Lower lobe of right lung (tissue), 2 donors: ENCODE measurements around the gene RGS6. TPM values are rescaled to one million over a fixed set of nuclear protein-coding genes. Genes with fewer than 3 reads are reported as not detected.
A peak's percentile ranks its signal among the peaks of the same experiment; 100 is the strongest.

Experiments
- ATAC-seq, 2 donors: fragments of 200-7000 bp; cut with Tn5 transposase; one replicate each; pipeline ENCODE4 v1.9.1; 2020 to 2022; ENCODE audit warnings: mild to moderate bottlenecking in 2 of 2, moderate library complexity in 2 of 2
- DNase-seq: peaks from one replicate; pipeline ENCODE4 v3.0.0-alpha.2; 2020
- H3K27ac ChIP-seq: fragments of 200-600 bp; one replicate; pipeline ENCODE4 v1.8.0; 2022
- H3K27me3 ChIP-seq: fragments of 200-600 bp; one replicate; pipeline ENCODE4 v1.8.0; 2022; ENCODE audit warnings: low read depth
- H3K36me3 ChIP-seq: fragments of 200-600 bp; one replicate; pipeline ENCODE4 v1.8.0; 2022; ENCODE audit warnings: mild to moderate bottlenecking
- H3K4me1 ChIP-seq: fragments of 200-600 bp; one replicate; pipeline ENCODE4 v1.8.0; 2022
- H3K4me3 ChIP-seq: fragments of 200-600 bp; one replicate; pipeline ENCODE4 v1.8.0; 2022; ENCODE audit warnings: mild to moderate bottlenecking
- H3K9me3 ChIP-seq: fragments of 200-600 bp; one replicate; pipeline ENCODE4 v1.8.0; 2022
- CTCF ChIP-seq: fragments of 200-600 bp; IDR thresholded peaks from one replicate; pipeline ENCODE4 v1.8.0; 2022; ENCODE audit warnings: antibody characterized with exemption, mild to moderate bottlenecking
- intact Hi-C: fragments of 100-400 bp; cut with DNase I; formaldehyde crosslinking; loops from one replicate; pipeline ENCODE4 v1.11.0; 2022
- total RNA-seq: library from RNA; stranded (reverse); fragmentation: NEBNext Ultra II Directional; extraction: Animal tissue kit (Norgen Biotek cat#: 25700); gene quantifications from one replicate; pipeline ENCODE4 v1.2.1, GENCODE V29; 2021
- donor health status: DM: no; HTN: yes; CAD: no; lungs with severe emphysema.

Gene RGS6
- total RNA-seq, 1 donor from 2014 or later, result 2.5 TPM

GRCh38 chr14:72126091-72126490, 193.9 kb downstream of the RGS6 start:
- Histone ChIP-seq H3K36me3 (no peaks in the 10 kb centered on the region), H3K4me1 (peaks cover 20% of the 10 kb centered on the region), H3K4me3 (no peak overlapping the region), H3K9me3 (no peaks in the 10 kb centered on the region), H3K27ac (no peak overlapping the region), H3K27me3 (no peaks in the 10 kb centered on the region)
- ATAC-seq, result no peak
- DNase-seq, result no peak
- intact Hi-C loops, result no loop called here
- TF ChIP-seq CTCF, result no peak

- no peak for ATAC-seq
These were observed 194.3 kb downstream of the RGS6 start for GRCh38 chr14:72126561-72126960.

GRCh38 chr14:72128629-72129028, 196.4 kb downstream of the RGS6 start:
- no peaks in the 10 kb centered on the region for H3K27me3 ChIP-seq
- TF ChIP-seq CTCF, result no peak
- H3K9me3 ChIP-seq, result no peaks in the 10 kb centered on the region
- H3K27ac ChIP-seq, result no peak overlapping the region
- H3K4me3 ChIP-seq, result no peak overlapping the region
- no peaks in the 10 kb centered on the region for H3K36me3 ChIP-seq
- H3K4me1 ChIP-seq, result peaks cover 20% of the 10 kb centered on the region
- intact Hi-C loops, result no loop called here
- DNase-seq (no peak), ATAC-seq (peak in 1 of 2 donors; percentile 31)

More at GRCh38 chr14:72126561-72126960, 194.3 kb downstream of the RGS6 start:
- Histone ChIP-seq H3K27me3 (no peaks in the 10 kb centered on the region), H3K27ac (no peak overlapping the region), H3K9me3 (no peaks in the 10 kb centered on the region), H3K4me3 (no peak overlapping the region), H3K36me3 (no peaks in the 10 kb centered on the region), H3K4me1 (peaks cover 20% of the 10 kb centered on the region)
- no peak for DNase-seq
- intact Hi-C loops, result no loop called here
- TF ChIP-seq CTCF, result no peak

- Histone ChIP-seq H3K9me3 (no peaks in the 10 kb centered on the region), H3K4me3 (no peak overlapping the region), H3K27ac (no peak overlapping the region), H3K36me3 (no peaks in the 10 kb centered on the region), H3K4me1 (peaks cover 20% of the 10 kb centered on the region), H3K27me3 (no peaks in the 10 kb centered on the region)
- ATAC-seq (peak; percentile 82 to 90), DNase-seq (peak; percentile 43)
- no peak for TF ChIP-seq CTCF
- intact Hi-C loops, result no loop called here
These were observed 197.1 kb downstream of the RGS6 start for GRCh38 chr14:72129291-72129690.

GRCh38 chr14:72141084-72141483, 208.9 kb downstream of the RGS6 start:
- intact Hi-C loops, result no loop called here
- no peak overlapping the region for H3K4me3 ChIP-seq
- H3K27ac ChIP-seq, result no peak overlapping the region
- no peaks in the 10 kb centered on the region for H3K4me1 ChIP-seq
- no peak for ATAC-seq
- no peaks in the 10 kb centered on the region for H3K36me3 ChIP-seq
- no peaks in the 10 kb centered on the region for H3K9me3 ChIP-seq
- TF ChIP-seq CTCF, result no peak
- no peaks in the 10 kb centered on the region for H3K27me3 ChIP-seq
- DNase-seq, result no peak

- Histone ChIP-seq H3K4me3 (no peak overlapping the region), H3K27me3 (no peaks in the 10 kb centered on the region), H3K4me1 (no peaks in the 10 kb centered on the region), H3K9me3 (no peaks in the 10 kb centered on the region), H3K27ac (no peak overlapping the region), H3K36me3 (no peaks in the 10 kb centered on the region)
- no peak for TF ChIP-seq CTCF
- intact Hi-C loops, result no loop called here
- ATAC-seq (no peak), DNase-seq (no peak)
These were observed 210.1 kb downstream of the RGS6 start for GRCh38 chr14:72142328-72142727.
